DOHH2 (cell line): Measurements from ENCODE around the gene CERS6.

Source experiments
- CTCF ChIP-seq: fragments of 200-600 bp; sonication (generic); IDR thresholded peaks from one replicate; pipeline ENCODE4 v1.5.1; 2014; ENCODE audit warnings: antibody characterized with exemption, mild to moderate bottlenecking, low read depth, low read length; ENCODE audit not compliant: poor library complexity, severe bottlenecking
- EZH2phosphoT487 ChIP-seq: fragments of 200-600 bp; sonication (generic); IDR thresholded peaks from 2 replicates; pipeline ENCODE4 v1.6.1; 2017; ENCODE audit warnings: borderline replicate concordance, mild to moderate bottlenecking, antibody characterized with exemption, low read length, moderate library complexity, mixed read lengths

DNA sequence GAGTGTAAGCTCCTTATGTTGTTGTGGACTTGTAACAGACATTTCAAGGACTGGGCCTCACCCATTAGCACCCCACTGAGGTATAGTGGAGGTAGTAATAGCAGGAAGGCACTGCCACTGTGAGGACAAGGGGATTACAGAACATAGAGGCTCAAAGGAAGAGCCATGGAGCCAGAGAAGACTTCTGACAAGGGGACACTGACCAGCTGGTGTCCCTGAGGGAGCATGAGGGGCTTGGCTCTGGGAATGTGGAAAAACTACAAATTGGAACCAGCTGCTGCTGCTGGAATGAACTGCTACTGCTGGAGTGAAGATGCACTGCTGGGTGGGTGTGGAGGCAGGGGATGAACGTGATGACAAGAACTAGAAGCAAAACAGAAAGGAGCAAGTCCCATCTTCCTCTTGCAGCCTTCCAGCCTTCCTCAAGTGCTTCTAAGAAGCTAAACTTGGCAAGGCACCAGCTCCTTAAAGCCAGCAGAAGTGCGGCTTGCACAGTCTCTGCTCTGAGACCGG lies 179.0 kb downstream of the CERS6 start:
- TF ChIP-seq CTCF (no peak), EZH2phosphoT487 (no peak)
